Body of pancreas (tissue), 4 donors: ENCODE measurements around the gene TMEM170B.

ENCODE experiments used
- CTCF ChIP-seq, 7 experiments: fragments of 450-650 bp in 4 of 7; fragments of 200-600 bp in 3 of 7; sonication (generic) in 3 of 7; IDR thresholded peaks; one replicate each; pipeline ENCODE4 v1.5.1; 2016 to 2019; ENCODE audit warnings: antibody characterized with exemption in 7 of 7
- POLR2A ChIP-seq, 3 donors: fragments of 450-650 bp; IDR thresholded peaks; one replicate each; pipeline ENCODE4 v1.6.1; 2016; ENCODE audit warnings: antibody characterized with exemption in 3 of 3, mild to moderate bottlenecking in 2 of 3

GRCh38 chr6:11606332-11606731 lies 68.8 kb downstream of the TMEM170B start:
- TF ChIP-seq CTCF (IDR thresholded peaks at IDR 0.05): no peak
- TF ChIP-seq POLR2A (IDR thresholded peaks at IDR 0.05): no peak
